Measurements from ENCODE around the gene MAGEB16.

DNA sequence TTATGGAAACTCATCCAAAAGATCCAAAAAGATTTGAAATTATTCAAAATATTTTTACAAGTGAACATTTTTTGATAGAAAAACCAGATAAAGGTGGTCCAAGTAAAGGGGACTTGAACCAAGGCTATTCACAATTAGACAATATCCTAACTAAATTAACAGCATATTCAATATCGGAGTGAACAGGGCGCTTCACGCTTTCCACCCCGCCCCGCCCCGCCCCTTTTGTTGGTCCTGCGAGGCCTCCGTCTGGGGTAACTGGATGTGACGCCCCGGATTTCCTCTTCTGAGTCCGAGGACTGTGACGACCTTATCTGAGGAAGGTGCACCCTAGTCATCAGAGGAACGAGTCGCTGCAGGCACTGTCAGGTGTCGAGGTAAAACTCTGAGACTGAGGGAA is at the start of gene MAGEB16:
- TF ChIP-seq, protein P1, sequence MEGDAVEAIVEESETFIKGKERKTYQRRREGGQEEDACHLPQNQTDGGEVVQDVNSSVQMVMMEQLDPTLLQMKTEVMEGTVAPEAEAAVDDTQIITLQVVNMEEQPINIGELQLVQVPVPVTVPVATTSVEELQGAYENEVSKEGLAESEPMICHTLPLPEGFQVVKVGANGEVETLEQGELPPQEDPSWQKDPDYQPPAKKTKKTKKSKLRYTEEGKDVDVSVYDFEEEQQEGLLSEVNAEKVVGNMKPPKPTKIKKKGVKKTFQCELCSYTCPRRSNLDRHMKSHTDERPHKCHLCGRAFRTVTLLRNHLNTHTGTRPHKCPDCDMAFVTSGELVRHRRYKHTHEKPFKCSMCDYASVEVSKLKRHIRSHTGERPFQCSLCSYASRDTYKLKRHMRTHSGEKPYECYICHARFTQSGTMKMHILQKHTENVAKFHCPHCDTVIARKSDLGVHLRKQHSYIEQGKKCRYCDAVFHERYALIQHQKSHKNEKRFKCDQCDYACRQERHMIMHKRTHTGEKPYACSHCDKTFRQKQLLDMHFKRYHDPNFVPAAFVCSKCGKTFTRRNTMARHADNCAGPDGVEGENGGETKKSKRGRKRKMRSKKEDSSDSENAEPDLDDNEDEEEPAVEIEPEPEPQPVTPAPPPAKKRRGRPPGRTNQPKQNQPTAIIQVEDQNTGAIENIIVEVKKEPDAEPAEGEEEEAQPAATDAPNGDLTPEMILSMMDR (optimal IDR thresholded peaks at IDR 0.05 in 1 of 3, IDR thresholded peaks at IDR 0.05 in 1 of 3, conservative IDR thresholded peaks at IDR 0.05 in 1 of 3; ENCODE audit: extremely low read depth in 1 of 3, insufficient read depth in 2 of 3, low read length in 3 of 3): no peak
- no peak for TF ChIP-seq EZH2 (IDR thresholded peaks at IDR 0.05; ENCODE audit: low read length)
